GM23248 (cell line): ENCODE measurements around the gene MSANTD1. TPM values are rescaled to one million over a fixed set of nuclear protein-coding genes. Genes with fewer than 3 reads are reported as not detected.

Experiments used
- DNase-seq: peaks from one replicate; pipeline ENCODE4 v3.0.0-alpha.2; 2015
- H2AFZ ChIP-seq: fragments of 200-600 bp; sonication (generic); 2 replicates; pipeline ENCODE4 v1.6.1; 2016; ENCODE audit warnings: antibody characterized with exemption
- H3F3A ChIP-seq: fragments of 200-600 bp; sonication (generic); 2 replicates; pipeline ENCODE4 v1.6.1; 2016; ENCODE audit warnings: mild to moderate bottlenecking, antibody characterized with exemption, mixed run types; ENCODE audit not compliant: insufficient read depth
- H3K27ac ChIP-seq: fragments of 200-600 bp; sonication (generic); 2 replicates; pipeline ENCODE4 v1.5.1; 2016; ENCODE audit warnings: mild to moderate bottlenecking
- H3K27me3 ChIP-seq: fragments of 200-600 bp; sonication (generic); replicated peaks from 2 replicates; pipeline ENCODE4 v1.6.1; 2016; ENCODE audit warnings: mild to moderate bottlenecking; ENCODE audit not compliant: insufficient read depth
- H3K36me3 ChIP-seq: fragments of 200-600 bp; sonication (generic); 2 replicates; pipeline ENCODE4 v1.6.1; 2016; ENCODE audit warnings: low read depth, mild to moderate bottlenecking
- H3K4me1 ChIP-seq: fragments of 200-600 bp; sonication (generic); 2 replicates; pipeline ENCODE4 v1.6.1; 2016; ENCODE audit warnings: mild to moderate bottlenecking; ENCODE audit not compliant: insufficient read depth
- H3K4me2 ChIP-seq: fragments of 200-600 bp; sonication (generic); one replicate; pipeline ENCODE4 v1.6.1; 2016; ENCODE audit warnings: mild to moderate bottlenecking; ENCODE audit not compliant: unreplicated experiment
- H3K4me3 ChIP-seq: fragments of 200-600 bp; sonication (generic); 2 replicates; pipeline ENCODE4 v1.5.1; 2016; ENCODE audit warnings: mild to moderate bottlenecking
- H3K79me2 ChIP-seq: fragments of 200-600 bp; sonication (generic); 2 replicates; pipeline ENCODE4 v1.6.1; 2016; ENCODE audit warnings: mild to moderate bottlenecking; ENCODE audit not compliant: insufficient read depth
- H3K9ac ChIP-seq: fragments of 200-600 bp; sonication (generic); 2 replicates; pipeline ENCODE4 v1.6.1; 2016; ENCODE audit warnings: mild to moderate bottlenecking
- H3K9me2 ChIP-seq: fragments of 200-600 bp; sonication (generic); 2 replicates; pipeline ENCODE4 v1.6.1; 2016; ENCODE audit warnings: mixed run types, mild to moderate bottlenecking, moderate library complexity; ENCODE audit not compliant: insufficient read depth
- H3K9me3 ChIP-seq: fragments of 200-600 bp; sonication (generic); one replicate; pipeline ENCODE4 v1.6.1; 2017; ENCODE audit warnings: low read depth
- H4K20me1 ChIP-seq: fragments of 200-600 bp; sonication (generic); 2 replicates; pipeline ENCODE4 v1.6.0; 2016; ENCODE audit not compliant: insufficient read depth
- EZH2 ChIP-seq: fragments of 200-600 bp; sonication (generic); IDR thresholded peaks from 2 replicates; pipeline ENCODE4 v1.6.1; 2018; ENCODE audit warnings: antibody characterized with exemption, mild to moderate bottlenecking; ENCODE audit not compliant: insufficient read depth, poor library complexity, severe bottlenecking
- EZH2phosphoT487 ChIP-seq: fragments of 200-600 bp; sonication (generic); IDR thresholded peaks from 2 replicates; pipeline ENCODE4 v1.6.1; 2018; ENCODE audit warnings: antibody characterized with exemption, moderate library complexity, mild to moderate bottlenecking, low read depth; ENCODE audit not compliant: insufficient read depth
- WGBS, 2 experiments: methylation state at CpG; one replicate each; pipeline ENCODE4 v1.1.6; 2015 to 2017; ENCODE audit warnings: low lambda C conversion rate in 2 of 2, low coverage in 1 of 2; ENCODE audit errors: missing lambda C conversion rate in 2 of 2; 5-methylcytosine and 5-hydroxymethylcytosine counted together
- in situ Hi-C: fragments of 300-500 bp; cut with MboI; formaldehyde crosslinking; loops from 2 replicates; pipeline ENCODE4 v1.15.0; 2020
- polyA plus RNA-seq: library from polyadenylated mRNA; unstranded; fragments of >200 nt; fragmentation: Nextera tagmentation; extraction: Ambion mirVana; gene quantifications from 2 replicates; pipeline ENCODE4 v1.2.1, GENCODE V29; 2016
- total RNA-seq: library from RNA; depleted of rRNA; stranded (reverse); fragments of >200 nt; shearing (Covaris generic); gene quantifications from 2 replicates; pipeline ENCODE4 v1.2.3, GENCODE V29; 2014

The MSANTD1 gene
- total and polyA plus RNA-seq, 2 experiments from 2014 or later = not detected

GRCh38 chr4:3283483-3283882 is 34.5 kb downstream of the MSANTD1 start:
- H3K27me3 ChIP-seq = no peaks in the 10 kb centered on the region
- H3K9me2 ChIP-seq = no peaks in the 10 kb centered on the region
- whole genome bisulfite sequencing, 2 experiments = 69 to 73% methylated on average over 6 of the region's 6 CpGs
- H3K27ac ChIP-seq = no peak overlapping the region
- H3K9ac ChIP-seq = no peak overlapping the region
- no peak for DNase-seq
- in situ Hi-C loops = no loop called here
- no peak overlapping the region for H3K4me3 ChIP-seq
- TF ChIP-seq EZH2phosphoT487 (no peak), EZH2 (no peak)
- H3K4me1 ChIP-seq = peaks cover 9% of the 10 kb centered on the region
- H3K9me3 ChIP-seq = no peaks in the 10 kb centered on the region
- H3K79me2 ChIP-seq = no peaks in the 10 kb centered on the region
- H2AFZ ChIP-seq = no peak overlapping the region
- no peak overlapping the region for H3K4me2 ChIP-seq
- no peaks in the 10 kb centered on the region for H3K36me3 ChIP-seq
- no peaks in the 10 kb centered on the region for H3F3A ChIP-seq
- H4K20me1 ChIP-seq = no peaks in the 10 kb centered on the region

- Histone ChIP-seq H4K20me1 (no peaks in the 10 kb centered on the region), H3K9me2 (no peaks in the 10 kb centered on the region), H3K4me3 (no peak overlapping the region), H3K9ac (no peak overlapping the region), H3K27me3 (no peaks in the 10 kb centered on the region), H3K27ac (no peak overlapping the region), H3K9me3 (no peaks in the 10 kb centered on the region), H3F3A (no peaks in the 10 kb centered on the region), H3K4me2 (no peak overlapping the region), H3K79me2 (no peaks in the 10 kb centered on the region), H2AFZ (no peak overlapping the region), H3K36me3 (no peaks in the 10 kb centered on the region), H3K4me1 (peaks cover 9% of the 10 kb centered on the region)
- in situ Hi-C loops = no loop called here
- 84 to 86% methylated on average over 13 of the region's 13 CpGs for WGBS, 2 experiments
- no peak for DNase-seq
- TF ChIP-seq EZH2phosphoT487 (no peak), EZH2 (no peak)
Observed at GRCh38 chr4:3283916-3284315, 35.0 kb downstream of the MSANTD1 start.

GRCh38 chr4:3284734-3285557 is 36.0 kb downstream of the MSANTD1 start:
- in situ Hi-C loops = no loop called here
- DNase-seq = no peak
- WGBS, 2 experiments = 88 to 89% methylated on average over 24 of the region's 24 CpGs
- Histone ChIP-seq H3K9ac (no peak overlapping the region), H3K4me1 (peaks cover 9% of the 10 kb centered on the region), H3K4me3 (no peak overlapping the region), H3F3A (no peaks in the 10 kb centered on the region), H3K27ac (no peak overlapping the region), H4K20me1 (no peaks in the 10 kb centered on the region), H3K27me3 (no peaks in the 10 kb centered on the region), H3K9me2 (no peaks in the 10 kb centered on the region), H3K79me2 (no peaks in the 10 kb centered on the region), H3K4me2 (no peak overlapping the region), H2AFZ (no peak overlapping the region), H3K9me3 (no peaks in the 10 kb centered on the region), H3K36me3 (no peaks in the 10 kb centered on the region)
- TF ChIP-seq EZH2 (no peak), EZH2phosphoT487 (no peak)

GRCh38 chr4:3285558-3286334 is 36.8 kb downstream of the MSANTD1 start:
- no peak for TF ChIP-seq EZH2
- TF ChIP-seq EZH2phosphoT487 = no peak
- Histone ChIP-seq H3K9me2 (no peaks in the 10 kb centered on the region), H3K4me2 (peak overlapping the region; percentile 56), H3K9me3 (no peaks in the 10 kb centered on the region), H3K27ac (no peak overlapping the region), H4K20me1 (no peaks in the 10 kb centered on the region), H2AFZ (peak overlapping the region; percentile 49), H3K79me2 (no peaks in the 10 kb centered on the region), H3F3A (no peaks in the 10 kb centered on the region), H3K9ac (no peak overlapping the region), H3K36me3 (no peaks in the 10 kb centered on the region), H3K4me3 (no peak overlapping the region), H3K4me1 (peaks cover 9% of the 10 kb centered on the region), H3K27me3 (no peaks in the 10 kb centered on the region)
- 28 to 57% methylated on average over 17 to 35 of the region's 38 CpGs for WGBS, 2 experiments
- in situ Hi-C loops = no loop called here
- peak; percentile 88 for DNase-seq
